HG03378 (cell line): ENCODE measurements around the gene THOC6.
A peak's percentile ranks its signal among the peaks of the same experiment; 100 is the strongest.

Experiments used
- ATAC-seq: cut with Tn5 transposase; IDR thresholded peaks from one replicate; pipeline ENCODE4 v1.9.1; 2021; ENCODE audit warnings: mild to moderate bottlenecking, moderate library complexity; ENCODE audit not compliant: unreplicated experiment

THOC6 gene

DNA sequence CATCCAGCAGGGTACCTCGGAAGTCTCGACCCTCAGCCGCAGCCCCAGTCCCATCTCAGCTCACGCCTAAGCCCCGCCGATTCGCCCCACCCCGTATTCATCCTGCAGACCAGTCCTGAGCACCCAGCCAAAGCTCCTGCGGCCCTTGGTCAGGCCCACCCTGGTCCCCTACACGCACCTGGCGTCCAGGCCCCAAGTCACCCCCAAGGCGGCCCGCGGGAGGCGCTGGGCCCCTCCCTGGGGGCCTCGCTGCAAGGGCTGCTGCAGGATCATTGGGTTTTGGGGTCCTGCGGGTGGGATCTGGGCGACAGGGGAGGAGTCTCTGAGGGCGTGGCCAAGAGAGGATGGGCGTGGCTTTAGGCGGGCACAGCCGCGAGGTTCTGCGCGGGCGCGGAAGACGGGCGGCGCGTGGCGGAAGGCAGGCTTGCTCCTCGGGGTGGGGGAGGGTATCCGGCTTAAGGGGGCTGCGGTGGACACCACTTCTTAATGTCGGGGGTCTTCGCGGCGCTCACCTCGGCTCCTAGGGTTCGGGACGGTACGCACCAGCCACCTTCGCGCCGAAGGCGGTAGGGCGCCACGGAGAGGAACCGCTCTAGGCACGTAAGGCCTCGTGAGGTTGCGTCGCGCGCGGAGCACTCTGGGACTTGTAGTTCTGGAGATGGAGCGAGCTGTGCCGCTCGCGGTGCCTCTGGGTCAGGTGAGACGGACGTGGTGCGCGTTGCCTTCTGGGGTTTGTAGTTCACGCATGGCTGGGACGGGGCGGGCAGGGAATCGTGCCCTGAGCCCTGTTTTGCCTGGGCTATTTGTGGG lies at the start of gene THOC6, which contains the start of gene HCFC1R1:
TSS of gene THOC6 (plus strand) at position 367 of the 810 bp plus-strand sequence. CDS start at position 659, 292 bp downstream.
TSS of gene HCFC1R1 (minus strand) at position 274 of the 810 bp plus-strand sequence. CDS start at position 273, 1 bp downstream.
- peak; percentile 68 for ATAC-seq

DNA sequence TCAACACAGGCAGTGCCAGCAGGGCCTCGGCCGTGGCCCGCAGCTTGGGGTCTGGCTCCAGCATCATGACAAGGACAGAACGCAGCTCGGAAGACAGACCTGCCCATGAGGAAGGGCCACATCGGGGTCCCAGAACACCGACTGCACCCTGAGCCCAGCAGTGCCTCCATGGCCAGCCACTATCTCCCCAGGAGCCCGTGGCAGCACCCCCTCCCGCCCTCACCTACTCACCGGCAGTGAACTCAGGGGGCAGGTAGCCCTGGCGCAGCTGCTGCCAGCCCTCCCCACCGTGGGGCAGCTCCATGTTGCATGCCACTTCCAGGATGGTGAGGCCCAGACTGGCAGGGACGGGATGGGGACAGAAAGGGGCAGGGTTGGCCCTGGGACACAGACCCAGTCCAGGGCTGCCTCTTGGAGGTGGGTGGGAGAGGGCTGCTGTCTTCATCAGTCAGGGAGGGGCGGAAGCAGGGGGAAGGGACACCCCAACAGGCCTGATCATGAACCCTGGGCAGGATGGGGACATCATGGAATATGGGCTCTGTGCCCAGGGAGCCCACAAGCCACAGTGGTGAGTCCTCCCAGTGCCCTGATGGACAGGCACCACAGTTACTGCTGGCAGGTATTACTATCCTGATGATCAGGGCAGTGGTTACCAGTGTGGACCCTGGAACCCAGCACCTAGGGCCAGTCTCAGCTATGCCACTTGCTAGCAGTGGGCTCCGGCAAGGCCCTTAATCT lies 49.3 kb upstream of the THOC6 start:
- no peak for ATAC-seq

DNA sequence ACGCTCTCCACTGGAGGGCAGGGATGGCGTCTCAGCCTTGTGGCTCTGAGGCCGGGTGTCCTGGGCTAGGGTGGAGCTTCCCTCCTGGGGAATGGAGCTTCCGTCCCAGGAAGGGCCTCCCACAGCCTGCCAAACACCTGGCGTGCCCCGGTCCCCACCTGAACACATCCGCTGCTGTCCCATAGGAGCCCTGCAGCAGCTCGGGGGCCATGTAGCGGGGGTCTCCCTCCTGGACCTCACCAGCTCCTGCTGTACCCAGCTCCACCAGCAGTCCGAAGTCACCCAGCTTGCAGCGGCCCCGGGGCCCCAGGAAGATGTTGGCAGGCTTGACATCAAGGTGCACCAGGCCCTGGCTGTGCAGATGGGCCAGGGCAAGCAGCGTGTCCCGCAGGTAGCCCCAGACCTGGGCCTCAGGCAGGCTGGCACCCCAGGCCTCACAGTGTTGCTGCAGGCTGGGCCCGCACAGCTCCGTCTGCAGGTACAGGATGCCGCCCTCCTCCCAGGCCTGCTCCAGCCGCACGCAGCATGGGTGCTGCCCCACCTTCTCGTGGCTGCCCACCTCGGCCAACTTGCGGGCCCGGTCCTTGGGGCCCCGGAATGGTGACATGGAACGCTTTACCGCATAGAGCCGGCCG lies 48.6 kb upstream of the THOC6 start:
- ATAC-seq: no peak

DNA sequence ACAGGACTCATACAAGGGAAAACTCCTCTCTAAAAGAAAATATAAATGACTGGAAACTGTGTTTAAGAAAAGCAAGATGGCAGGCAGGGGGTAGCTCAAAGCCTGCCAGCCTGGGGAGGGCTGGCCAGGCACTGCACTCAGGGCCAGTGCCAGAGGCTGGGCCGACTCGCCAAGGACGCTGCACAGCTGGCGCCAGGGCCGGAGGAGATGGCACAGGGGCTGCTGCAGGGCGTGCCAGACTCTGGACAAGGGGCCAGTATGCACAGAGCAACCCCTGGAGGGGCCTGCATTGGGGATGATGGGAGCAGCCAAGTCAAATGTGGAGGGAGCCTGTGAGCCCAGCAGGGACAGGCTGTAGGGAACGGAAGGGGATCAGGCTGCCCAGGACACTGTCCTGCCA lies 47.6 kb upstream of the THOC6 start:
- no peak for ATAC-seq

DNA sequence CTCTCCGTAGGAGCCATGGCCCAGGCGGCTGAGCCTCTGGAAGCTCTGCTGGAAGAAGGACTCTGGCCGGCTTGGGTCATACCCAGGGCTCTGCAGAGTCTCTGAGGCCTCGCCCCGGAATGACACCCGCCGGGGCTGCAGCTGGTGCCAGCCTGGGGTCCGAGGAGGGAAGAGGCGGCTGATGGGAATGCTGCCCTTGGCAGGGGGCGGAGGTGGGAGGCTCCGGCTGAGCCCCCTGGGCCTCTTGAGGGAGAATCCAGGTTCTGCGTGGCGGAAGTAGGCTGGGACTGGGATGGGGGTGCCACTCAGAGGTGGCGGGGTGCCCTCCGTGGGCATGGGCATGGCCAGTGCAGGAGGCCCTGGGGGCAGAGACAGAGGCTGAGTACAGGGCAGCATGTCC lies 47.2 kb upstream of the THOC6 start:
- ATAC-seq: no peak

DNA sequence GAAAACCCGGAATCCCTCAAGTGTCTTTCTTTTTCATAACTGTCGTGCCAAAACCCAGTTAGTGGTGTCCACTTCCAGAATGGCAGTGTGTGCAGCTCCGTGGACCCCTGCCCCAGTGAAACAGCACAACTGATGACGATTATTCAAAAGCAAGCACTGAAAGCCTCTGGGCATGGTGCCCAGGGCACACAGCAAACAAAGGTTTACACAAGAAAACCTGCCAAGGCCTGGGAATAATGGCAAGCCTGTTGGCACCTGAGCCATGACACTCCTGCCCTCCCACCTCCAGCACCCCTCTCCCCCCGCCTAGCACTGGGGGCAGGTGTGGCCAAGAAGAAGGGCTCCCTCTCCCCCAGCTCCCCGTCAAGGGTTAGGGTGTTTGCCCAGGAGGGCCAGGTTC lies 46.4 kb upstream of the THOC6 start:
- no peak for ATAC-seq

DNA sequence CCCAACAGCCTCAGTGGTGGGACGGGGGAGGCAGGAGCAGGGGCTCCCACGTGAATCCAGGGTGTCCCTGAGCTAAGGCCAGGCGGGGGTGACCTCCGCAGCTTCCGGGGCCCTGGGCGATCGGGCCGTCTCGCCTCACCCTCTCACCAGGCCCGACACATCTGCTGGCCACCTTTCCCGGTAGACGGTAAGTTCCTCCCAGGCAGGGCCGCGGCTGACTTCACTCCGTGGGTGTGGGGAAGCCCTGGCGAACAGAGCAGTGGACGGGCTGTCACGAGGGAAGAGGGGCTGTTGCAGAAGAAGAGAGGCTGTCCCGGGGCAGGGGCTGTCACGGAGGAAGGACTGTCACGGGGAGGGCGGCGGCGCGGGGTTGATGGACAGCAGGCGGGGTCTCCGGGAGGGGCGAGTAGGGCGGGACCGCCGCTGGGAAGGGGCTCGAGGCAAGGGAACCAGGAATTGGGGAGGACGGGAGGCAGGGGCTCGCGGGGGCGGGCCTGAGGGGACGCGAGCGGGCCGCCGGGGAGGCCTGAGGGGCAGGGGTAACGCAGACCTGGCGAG lies 44.1 kb upstream of the THOC6 start:
- no peak for ATAC-seq

DNA sequence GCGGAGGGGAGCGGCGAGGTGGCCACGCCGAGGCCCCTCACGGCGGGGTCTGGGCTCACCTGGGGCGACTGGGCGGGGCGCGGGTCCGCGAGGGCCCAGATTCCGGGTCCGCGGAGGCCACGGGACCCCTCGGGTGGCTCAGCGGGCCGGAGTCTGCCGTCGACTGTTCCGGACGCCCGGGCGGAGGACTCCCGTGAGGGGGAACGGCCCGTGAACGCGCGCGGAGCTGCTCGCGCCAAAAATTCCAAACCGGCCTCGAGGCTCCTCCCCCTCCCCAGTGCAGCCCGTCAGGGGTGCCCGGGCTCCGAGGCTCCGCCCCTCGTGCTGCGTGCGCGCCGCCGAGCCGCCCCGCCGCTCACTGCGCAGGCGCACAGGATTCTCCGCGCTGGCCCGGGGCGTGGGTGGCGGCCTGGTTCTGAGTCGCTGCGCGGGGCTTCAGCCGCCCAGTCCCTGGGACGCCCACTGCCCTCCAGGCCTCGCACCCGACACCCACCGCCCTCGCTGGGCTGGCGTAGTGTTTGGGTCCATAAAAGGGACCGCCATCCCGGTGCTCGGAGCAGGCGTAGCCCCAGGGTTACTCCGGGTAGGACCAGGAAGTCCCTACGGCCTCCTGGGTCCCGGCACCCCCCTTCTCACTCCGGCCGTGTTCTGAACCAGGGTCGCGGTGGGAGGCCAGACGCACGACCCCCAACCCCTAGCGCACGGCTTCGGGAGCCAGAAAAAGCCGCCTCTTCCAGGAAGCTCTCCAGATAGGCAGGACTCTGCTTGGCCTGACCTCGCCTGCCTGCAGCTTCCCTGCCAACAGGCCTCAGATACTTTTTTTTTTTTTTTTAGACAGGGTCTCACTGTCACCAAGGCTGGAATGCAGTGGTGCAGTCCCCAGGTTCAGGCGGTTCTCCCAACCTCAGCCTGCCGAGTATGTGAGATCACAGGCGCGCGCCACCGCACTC lies 43.3 kb upstream of the THOC6 start, which contains the start of gene PKMYT1:
TSS of gene PKMYT1 (minus strand) at position 220 of the 950 bp plus-strand sequence. CDS start 789 bp downstream, outside the sequence.
- peak; percentile 53 for ATAC-seq

DNA sequence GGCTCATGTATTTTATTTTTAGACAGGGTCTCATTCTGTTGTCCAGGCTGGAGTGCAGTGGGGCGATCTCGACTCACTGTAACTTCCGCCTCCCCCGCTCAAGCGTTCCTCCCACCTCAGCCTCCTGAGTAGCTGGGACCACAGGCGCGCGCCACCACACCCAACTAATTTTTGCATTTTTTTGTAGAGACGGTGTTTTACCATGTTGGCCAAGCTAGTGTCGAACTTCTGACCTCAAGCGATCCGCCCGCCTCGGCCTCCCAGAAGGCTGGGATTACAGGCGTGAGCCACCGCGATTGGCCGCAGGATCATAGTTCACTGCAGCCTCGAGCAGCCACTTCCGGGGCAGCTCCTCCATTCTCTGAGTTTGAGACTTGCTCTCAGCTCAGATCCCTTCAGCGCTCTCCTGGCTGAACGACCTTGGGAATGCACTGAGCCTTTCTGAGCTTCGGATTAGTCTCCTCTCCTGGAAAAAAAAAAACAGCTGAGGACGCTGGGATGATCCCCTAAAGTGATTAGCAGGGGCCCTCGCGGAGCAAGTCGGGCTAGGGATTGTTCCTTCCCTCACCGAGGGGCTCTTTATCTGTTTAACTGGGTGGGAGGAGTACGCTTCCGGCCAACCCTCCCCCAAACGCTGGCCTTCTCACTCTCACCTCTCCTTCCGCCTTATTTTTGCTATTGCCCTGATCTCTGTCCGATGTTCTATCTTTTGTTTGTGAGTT lies 42.5 kb upstream of the THOC6 start:
- no peak for ATAC-seq

DNA sequence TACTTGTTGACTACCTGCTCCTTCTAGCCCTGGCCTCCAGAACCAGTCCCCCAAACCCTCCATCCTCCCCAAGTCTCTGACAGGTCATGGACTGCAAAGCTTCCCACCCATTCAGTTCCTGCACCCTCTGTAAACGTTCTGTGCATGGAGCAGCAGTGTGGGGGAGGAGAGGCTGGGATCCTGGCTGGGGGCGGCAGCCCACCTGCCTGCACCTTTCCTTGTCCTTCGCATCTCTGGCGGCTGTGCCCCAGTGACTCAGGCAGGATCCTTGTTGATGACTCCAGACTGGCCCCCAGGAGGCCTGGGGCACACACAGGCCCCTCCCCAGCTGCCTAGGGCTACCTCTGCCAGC lies 42.0 kb upstream of the THOC6 start:
- no peak for ATAC-seq

DNA sequence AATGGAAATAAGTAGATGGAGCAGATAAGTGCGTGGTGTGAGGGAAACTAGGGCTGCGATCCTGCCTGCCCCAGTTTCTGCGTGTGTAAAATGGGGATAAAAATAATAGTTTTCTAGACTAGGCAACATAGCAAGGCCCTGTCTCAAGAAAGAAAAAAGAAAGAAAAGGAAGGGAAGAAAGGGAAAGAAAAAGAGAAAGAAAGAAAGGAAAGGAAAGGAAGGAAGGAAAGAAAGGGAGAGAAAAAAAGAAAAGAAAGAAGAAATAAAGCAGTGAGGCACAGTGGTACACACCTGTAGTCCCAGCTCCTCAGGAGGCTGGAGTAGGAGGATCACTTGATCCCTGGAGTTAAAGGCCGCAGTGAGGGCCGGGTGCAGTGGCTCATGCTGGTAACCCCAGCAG lies 41.4 kb upstream of the THOC6 start:
- ATAC-seq: no peak

DNA sequence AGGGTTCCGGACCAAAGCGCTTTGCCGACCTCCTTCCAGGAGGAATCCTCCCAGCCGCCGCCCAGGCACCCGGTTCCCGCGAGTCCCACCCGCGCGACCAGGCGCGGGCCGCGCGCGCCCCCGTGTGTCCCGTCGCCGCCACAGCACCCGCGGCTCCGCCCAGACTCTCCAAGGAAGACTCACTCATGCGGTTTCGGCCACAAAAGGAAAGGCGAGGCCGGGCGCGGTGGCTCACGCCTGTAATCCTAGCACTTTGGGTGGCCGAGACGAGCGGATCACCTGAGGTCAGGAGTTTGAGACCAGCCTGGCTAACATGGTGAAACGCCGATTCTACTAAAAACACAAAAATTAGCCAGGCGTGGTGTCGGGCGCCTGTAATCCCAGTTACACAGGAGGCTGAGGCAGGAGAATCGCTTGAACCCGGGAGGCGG lies 40.1 kb upstream of the THOC6 start:
- ATAC-seq: no peak

DNA sequence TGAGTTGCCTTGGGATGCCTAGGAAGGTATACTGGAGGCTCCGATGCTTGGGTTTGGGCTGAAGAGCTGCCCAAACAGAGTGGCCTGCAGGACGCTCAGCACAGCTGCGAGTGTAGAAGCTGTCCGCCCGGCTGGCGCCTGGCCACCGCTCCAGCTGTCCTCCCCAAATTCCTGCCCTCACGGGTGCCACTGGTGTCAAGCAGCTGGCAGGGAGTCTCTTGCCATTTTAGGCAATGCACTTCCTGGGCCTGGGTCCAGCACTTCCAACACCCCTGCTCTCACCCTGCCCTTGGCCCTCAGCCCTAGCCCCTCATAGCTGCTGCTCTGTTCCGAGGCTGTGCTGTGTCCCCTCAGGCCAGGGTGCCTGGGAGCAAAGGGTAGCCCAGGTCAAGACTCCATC lies 38.4 kb upstream of the THOC6 start:
- ATAC-seq: no peak

DNA sequence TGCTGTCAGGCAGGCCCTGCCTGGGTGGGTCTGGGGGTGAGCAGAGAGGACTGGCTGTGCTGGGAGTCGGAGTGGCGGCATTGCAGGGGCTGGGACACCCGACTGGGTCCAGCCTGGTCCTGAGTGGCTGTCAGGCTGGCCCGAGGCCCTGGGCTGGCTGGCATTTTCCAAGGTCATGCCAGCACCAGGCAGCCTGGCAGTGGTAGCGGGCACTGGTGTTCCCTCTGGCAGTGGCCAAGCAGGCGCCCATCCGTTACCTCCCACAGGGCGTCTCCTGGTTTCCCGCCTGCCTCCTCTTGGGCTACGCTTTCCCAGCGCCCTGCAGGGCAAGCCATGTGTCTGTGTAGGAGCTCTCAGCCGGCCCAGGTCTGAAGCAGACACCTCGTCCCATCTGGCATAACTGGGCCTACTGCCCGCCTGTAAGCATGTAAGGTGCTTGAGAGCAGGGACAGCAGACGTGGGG lies 37.9 kb upstream of the THOC6 start:
- ATAC-seq: no peak

DNA sequence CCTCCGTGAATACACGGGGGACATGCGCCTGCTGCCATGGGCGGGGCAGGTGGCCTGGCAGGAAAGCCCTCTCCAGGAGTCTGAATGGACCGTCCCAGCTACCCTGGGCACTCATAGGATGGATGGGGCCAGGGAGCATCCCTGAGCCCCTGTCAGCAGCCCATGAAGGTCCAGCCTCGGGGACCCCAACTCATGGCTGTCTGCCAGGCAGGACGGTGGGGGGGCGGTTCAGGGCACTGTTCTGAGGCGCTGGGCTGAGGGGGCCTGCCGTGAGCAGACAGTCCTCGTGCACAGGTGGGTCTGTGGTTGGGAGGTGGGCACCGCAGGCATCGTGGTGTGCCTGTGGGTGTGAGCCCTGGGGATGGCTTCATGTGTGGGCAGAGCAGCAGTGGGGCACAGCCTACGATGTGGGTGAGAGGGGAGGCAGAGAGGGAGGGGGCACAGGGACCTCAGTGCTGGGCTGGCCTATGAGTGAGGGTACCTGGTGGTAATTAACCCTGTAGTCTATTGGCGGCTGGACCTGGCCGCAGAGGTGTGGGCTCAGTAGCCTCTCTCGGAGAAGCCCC lies 37.1 kb upstream of the THOC6 start:
- ATAC-seq: no peak

DNA sequence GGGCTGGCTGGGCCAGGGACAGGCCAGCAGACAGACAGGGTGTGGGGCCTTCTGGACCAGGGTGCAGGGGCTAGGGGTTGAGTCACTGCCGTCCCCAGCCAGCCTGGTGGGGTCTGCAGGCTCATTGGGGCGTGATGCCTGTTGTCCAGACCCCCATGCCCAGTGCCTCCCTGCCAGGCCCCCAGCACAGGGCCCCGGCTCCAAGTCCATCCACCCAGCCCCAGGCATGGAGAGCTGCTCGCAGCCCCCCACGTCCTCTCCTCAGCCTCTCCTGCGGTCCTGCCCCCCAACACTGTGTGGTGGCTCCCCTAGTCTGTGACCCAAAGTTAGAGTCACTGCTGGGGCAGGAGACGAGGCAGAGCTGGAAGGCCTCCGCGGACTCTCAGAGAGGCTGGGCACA lies 36.5 kb upstream of the THOC6 start:
- ATAC-seq: no peak

DNA sequence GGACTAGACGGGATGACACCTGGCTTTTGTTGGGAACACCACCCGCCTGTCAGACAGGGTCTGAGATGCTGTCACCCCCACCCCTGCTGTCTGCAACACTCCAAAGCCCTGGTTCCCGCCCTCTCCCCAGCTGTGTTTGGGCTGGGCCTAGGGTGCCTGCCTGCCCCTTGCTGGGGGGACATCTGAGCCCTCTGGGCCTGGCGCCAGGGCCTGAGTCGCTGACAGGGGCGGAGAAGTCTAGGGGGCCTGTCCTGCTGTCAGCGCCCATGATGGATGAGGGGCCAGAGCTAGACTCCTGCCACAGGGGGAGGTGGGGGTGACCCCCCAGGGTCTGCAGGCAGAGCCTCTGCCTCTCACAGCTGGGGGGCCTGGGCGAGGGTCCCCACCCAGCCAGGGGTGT lies 36.0 kb upstream of the THOC6 start:
- ATAC-seq: no peak

DNA sequence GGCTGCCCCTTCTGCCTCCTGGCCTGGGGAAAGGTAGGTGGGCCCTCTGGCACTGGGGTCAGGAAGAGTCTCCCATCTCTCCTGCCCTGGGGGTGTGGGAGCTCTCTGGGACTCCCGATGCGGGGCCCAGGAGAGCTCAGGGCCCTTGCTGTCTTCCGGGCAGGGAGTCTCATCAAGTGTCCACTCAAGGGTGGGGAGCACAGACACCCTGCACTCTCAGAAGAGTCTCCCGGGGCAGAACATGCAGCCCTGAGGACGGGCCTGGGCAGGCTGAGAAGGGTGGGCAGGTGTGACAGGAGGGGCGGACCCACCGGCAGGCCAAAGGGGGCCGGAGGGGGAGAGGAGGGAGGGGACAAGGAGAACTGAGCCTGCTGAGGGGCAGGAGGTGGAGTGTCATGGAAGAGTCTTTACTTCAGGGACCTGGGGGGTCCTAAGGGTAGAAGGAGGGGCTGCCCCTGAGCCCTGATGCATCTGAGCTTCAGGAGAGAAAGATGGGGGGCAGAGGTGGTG lies 35.2 kb upstream of the THOC6 start:
- ATAC-seq: no peak

DNA sequence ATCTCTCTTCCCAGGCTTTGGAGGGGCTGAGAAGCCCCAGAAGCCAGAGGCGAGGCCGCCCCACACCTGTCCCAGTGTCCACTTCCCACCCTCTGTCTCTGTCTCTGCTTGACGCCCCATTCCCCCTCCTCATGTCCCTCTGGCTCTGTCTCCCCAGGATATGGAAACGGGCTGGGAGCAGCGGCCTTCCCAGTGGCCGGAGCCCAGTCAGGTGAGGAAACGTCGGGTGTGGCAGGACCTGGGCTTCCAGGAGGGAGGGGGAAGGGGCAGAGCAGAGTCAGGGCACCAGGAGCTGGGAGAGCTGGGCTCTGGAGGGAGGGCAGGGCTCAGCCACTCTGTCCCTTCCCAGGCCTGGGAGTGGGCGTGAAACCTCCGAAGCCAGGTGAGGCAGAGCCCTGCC lies 32.9 kb upstream of the THOC6 start:
- no peak for ATAC-seq
